Adrenal gland (tissue), 12 donors: ENCODE measurements around the gene ZBTB7C. TPM values are rescaled to one million over a fixed set of nuclear protein-coding genes. Genes with fewer than 3 reads are reported as not detected.

Experiments
- DNase-seq, 7 donors: peaks; one replicate each; pipeline ENCODE4 v3.0.0-alpha.2; 2019 to 2020
- H3K27ac ChIP-seq, 5 donors: fragments of 200-600 bp; sonication (generic) in 4 of 5; 1 replicate in 3 of 5; 2 replicates in 2 of 5; pipeline versions ENCODE4 v1.5.1 to v1.8.0; 2016 to 2020; ENCODE audit warnings: mild to moderate bottlenecking in 1 of 5
- H3K27me3 ChIP-seq: fragments of 200-600 bp; 2 replicates; pipeline ENCODE4 v1.8.0; 2021
- H3K36me3 ChIP-seq, 2 donors: fragments of 200-600 bp; replicated peaks in 1 of 2; 1 replicate in 1 of 2; 2 replicates in 1 of 2; pipeline versions ENCODE4 v1.5.1 to v1.8.0; 2018 to 2022
- H3K4me1 ChIP-seq, 2 donors: fragments of 200-600 bp; replicated peaks in 1 of 2; 1 replicate in 1 of 2; 2 replicates in 1 of 2; pipeline versions ENCODE4 v1.5.1 to v1.8.0; 2018 to 2021
- H3K4me3 ChIP-seq, 4 donors: fragments of 200-600 bp; sonication (generic) in 3 of 4; one replicate each; pipeline ENCODE4 v1.5.1; 2016 to 2018
- H3K9me3 ChIP-seq, 3 donors: fragments of 200-600 bp; sonication (generic) in 1 of 3; replicated peaks in 1 of 3; 1 replicate in 2 of 3; 2 replicates in 1 of 3; pipeline versions ENCODE4 v1.5.1 to v1.8.0; 2016 to 2021
- CTCF ChIP-seq, 6 experiments: fragments of 450-650 bp in 4 of 6; fragments of 200-600 bp in 2 of 6; sonication (generic) in 1 of 6; IDR thresholded peaks; 1 replicate in 5 of 6; 2 replicates in 1 of 6; pipeline versions ENCODE4 v1.5.1 to v1.8.0; 2016 to 2021; ENCODE audit warnings: antibody characterized with exemption in 6 of 6, mild to moderate bottlenecking in 2 of 6, moderate library complexity in 1 of 6
- POLR2A ChIP-seq, 2 donors: fragments of 450-650 bp; IDR thresholded peaks; one replicate each; pipeline ENCODE4 v1.6.1; 2017; ENCODE audit warnings: antibody characterized with exemption in 2 of 2, mild to moderate bottlenecking in 2 of 2, moderate library complexity in 1 of 2
- WGBS, 4 donors: extraction: QIAGEN DNeasy Blood & Tissue Kit in 2 of 4; methylation state at CpG; one replicate each; pipeline versions ENCODE4 v1.1.5 to v1.1.7; 2013 to 2017; 5-methylcytosine and 5-hydroxymethylcytosine counted together
- intact Hi-C, 2 donors: fragments of 100-400 bp; cut with DNase I; formaldehyde crosslinking; loops; one replicate each; pipeline versions ENCODE4 v1.14.1 to v1.15.0; 2022 to 2023
- polyA plus RNA-seq, 3 donors: library from polyadenylated mRNA; stranded (reverse); fragments of 200-250 nt in 2 of 3; fragments of 350-450 nt in 1 of 3; fragmentation: Illumina TruSeq in 1 of 3; extraction: RNeasy Lipid Tissue Mini Kit (QIAGEN cat#74804) in 1 of 3; gene quantifications; one replicate each; pipeline ENCODE4 v1.2.3, GENCODE V29; 2013 to 2014
- total RNA-seq, 9 donors: library from RNA; depleted of rRNA in 4 of 9; stranded (reverse); fragments of >200 nt in 4 of 9; fragments of 120-200 nt in 1 of 9; fragmentation: NEBNext Ultra II Directional in 1 of 9; extraction: Animal tissue kit (Norgen Biotek cat#: 25700) in 1 of 9; gene quantifications; one replicate each; pipeline versions ENCODE4 v1.1.0 to v1.2.4, GENCODE V29; 2013 to 2023
- donor health status: healthy with polysubstance abuse.
- donor health status: Bipolar disorder and iron deficiency.
- donor health status: DM: yes; HTN: yes; CAD: no.
- donor health status: DM: no; HTN: no; CAD: no.
- donor health status: DM: no; HTN: no; CAD: no.
- donor health status: DM: yes; HTN: yes; CAD: no.

ZBTB7C gene
- total and polyA plus RNA-seq, 12 donors, result 5.2 to 42.8 (median 26.8) TPM

GRCh38 chr18:48179666-48180065 is 229.5 kb downstream of the ZBTB7C start:
- Histone ChIP-seq H3K27me3 (no peaks in the 10 kb centered on the region), H3K9me3 (no peaks in the 10 kb centered on the region), H3K4me3 (no peak overlapping the region), H3K4me1 (peaks cover 0 to 12% of the 10 kb centered on the region in 2 donors), H3K36me3 (no peaks in the 10 kb centered on the region), H3K27ac (no peak overlapping the region)
- TF ChIP-seq POLR2A (IDR thresholded peaks at IDR 0.05) (no peak), CTCF (IDR thresholded peaks at IDR 0.05) (no peak)
- intact Hi-C loops, result no loop called here
- DNase-seq, result no peak
- 75 to 94% (median 79%) methylated on average over 2 of the region's 2 CpGs for WGBS, 4 donors

GRCh38 chr18:48179001-48179400 is 230.2 kb downstream of the ZBTB7C start:
- Histone ChIP-seq H3K4me1 (peaks cover 0 to 7% of the 10 kb centered on the region in 2 donors), H3K27me3 (no peaks in the 10 kb centered on the region), H3K9me3 (no peaks in the 10 kb centered on the region), H3K27ac (no peak overlapping the region), H3K4me3 (no peak overlapping the region), H3K36me3 (no peaks in the 10 kb centered on the region)
- DNase-seq, result peak in 1 of 7 donors; percentile 9
- intact Hi-C loops, result no loop called here
- 86 to 93% (median 92%) methylated on average over 2 to 3 of the region's 3 CpGs for WGBS, 4 donors
- TF ChIP-seq CTCF (IDR thresholded peaks at IDR 0.05) (no peak), POLR2A (IDR thresholded peaks at IDR 0.05) (no peak)

GRCh38 chr18:48176909-48177308 is 232.3 kb downstream of the ZBTB7C start:
- Histone ChIP-seq H3K27ac (peak overlapping the region in 1 of 5 donors; percentile 14), H3K9me3 (no peaks in the 10 kb centered on the region), H3K4me3 (no peak overlapping the region), H3K27me3 (no peaks in the 10 kb centered on the region), H3K4me1 (peaks cover 14 to 17% of the 10 kb centered on the region in 2 donors), H3K36me3 (no peaks in the 10 kb centered on the region)
- 70 to 86% (median 78%) methylated on average over 4 of the region's 4 CpGs for WGBS, 4 donors
- DNase-seq, result no peak
- TF ChIP-seq CTCF (IDR thresholded peaks at IDR 0.05), result no peak
- TF ChIP-seq POLR2A (IDR thresholded peaks at IDR 0.05), result no peak
- intact Hi-C loops, result no loop called here

- no peak for DNase-seq
- no peak for TF ChIP-seq CTCF (IDR thresholded peaks at IDR 0.05)
- TF ChIP-seq POLR2A (IDR thresholded peaks at IDR 0.05), result no peak
- Histone ChIP-seq H3K4me3 (no peak overlapping the region), H3K27ac (peak overlapping the region in 3 of 5 donors; percentile 52 to 74 (median 66)), H3K36me3 (no peaks in the 10 kb centered on the region), H3K27me3 (no peaks in the 10 kb centered on the region), H3K9me3 (no peaks in the 10 kb centered on the region), H3K4me1 (peaks cover 25 to 27% of the 10 kb centered on the region in 2 donors)
- intact Hi-C loops, result no loop called here
- 91 to 100% (median 94%) methylated on average over 2 of the region's 2 CpGs for WGBS, 4 donors
Observed at GRCh38 chr18:48173557-48173956, 235.6 kb downstream of the ZBTB7C start.
